K562 (cell line): ENCODE measurements around the gene METRNL. TPM values are rescaled to one million over a fixed set of nuclear protein-coding genes. Genes with fewer than 3 reads are reported as not detected.
A peak's percentile ranks its signal among the peaks of the same experiment; 100 is the strongest.

ENCODE experiments used
- C11orf30 ChIP-seq: fragments of 450-650 bp; IDR thresholded peaks from 2 replicates; pipeline ENCODE4 v1.6.1; 2016; ENCODE audit warnings: low read depth, mild to moderate bottlenecking
- CXXC5 ChIP-seq: fragments of 250-450 bp; sonication (Bioruptor Pico); IDR thresholded peaks from 2 replicates; pipeline ENCODE4 v1.8.0; 2022; ENCODE audit warnings: inconsistent platforms, mild to moderate bottlenecking, moderate library complexity
- ERF ChIP-seq: fragments of 450-650 bp; formaldehyde crosslinking; IDR thresholded peaks from 2 replicates; pipeline ENCODE4 v1.4.0; 2020; ENCODE audit warnings: mild to moderate bottlenecking, mixed read lengths
- FIP1L1 ChIP-seq: fragments of 200-400 bp; formaldehyde crosslinking; IDR thresholded peaks from 2 replicates; pipeline ENCODE4 v1.6.1; 2018; ENCODE audit warnings: mild to moderate bottlenecking, low read depth, low read length; ENCODE audit not compliant: poor library complexity, severe bottlenecking
- TGIF2 ChIP-seq: sonication (generic); formaldehyde crosslinking; IDR thresholded peaks from 2 replicates; pipeline ENCODE4 v1.8.1; 2022; ENCODE audit warnings: mild to moderate bottlenecking, missing genetic modification reagents, moderate library complexity
- ZFP36 ChIP-seq: fragments of 150-350 bp; IDR thresholded peaks from 2 replicates; pipeline ENCODE4 v1.6.1; 2018; ENCODE audit warnings: low read length, low read depth; ENCODE audit not compliant: partially characterized antibody
- ZNF146 ChIP-seq: IDR thresholded peaks from one replicate; pipeline ENCODE4 v1.6.1; 2018; ENCODE audit warnings: missing compliant biosample characterization; ENCODE audit not compliant: unreplicated experiment
- ZNF395 ChIP-seq: fragments of 200-800 bp; sonication (Bioruptor generic); IDR thresholded peaks from 2 replicates; pipeline ENCODE4 v1.6.1; 2017; ENCODE audit warnings: missing genetic modification characterization, missing compliant biosample characterization
- ZNF639 ChIP-seq, 2 experiments: fragments of 200-800 bp in 1 of 2; sonication (Bioruptor generic) in 1 of 2; sonication (generic) in 1 of 2; formaldehyde crosslinking in 1 of 2; IDR thresholded peaks in 1 of 2; conservative IDR thresholded peaks in 1 of 2; 2 replicates each; pipeline versions ENCODE4 v1.5.0 to v1.6.1; 2016 to 2020; ENCODE audit warnings: missing compliant biosample characterization in 1 of 2, missing genetic modification characterization in 1 of 2, missing genetic modification reagents in 1 of 2
- ZNF75A ChIP-seq: fragments of 450-650 bp; formaldehyde crosslinking; IDR thresholded peaks from 2 replicates; pipeline ENCODE4 v1.4.0; 2020; ENCODE audit warnings: mild to moderate bottlenecking
- polyA plus RNA-seq, 8 experiments: library from polyadenylated mRNA; depleted of rRNA in 4 of 8; stranded (reverse) in 5 of 8; unstranded in 3 of 8; fragments of >200 nt; fragmentation: Nextera tagmentation in 2 of 8; fragmentation: Illumina TruSeq in 1 of 8; extraction: Ambion mirVana in 2 of 8; extraction: Trizol in 1 of 8; gene quantifications; 2 replicates each; pipeline versions ENCODE4 v1.2.1 to v1.2.3, GENCODE V29; 2011 to 2014; ENCODE audit warnings: inconsistent platforms in 1 of 8, missing spikeins in 1 of 8
- total RNA-seq, 7 experiments: library from RNA; depleted of rRNA in 6 of 7; stranded (reverse); fragments of >200 nt in 6 of 7; fragmentation: Illumina TruSeq in 2 of 7; extraction: Trizol in 2 of 7; gene quantifications; 2 replicates each; pipeline versions ENCODE4 v1.2.1 to v1.2.3, GENCODE V29; 2011 to 2021; ENCODE audit warnings: low replicate concordance in 1 of 7
- TF ChIP-seq, protein P1 (sequence below), 3 experiments: IDR thresholded peaks in 2 of 3; conservative IDR thresholded peaks in 1 of 3; 2 replicates each; pipeline ENCODE4 v1.5.1; 2011 to 2012; ENCODE audit warnings: low read length in 3 of 3, mild to moderate bottlenecking in 3 of 3, control low read depth in 2 of 3, improper control_type of control experiment in 1 of 3, inconsistent platforms in 1 of 3, low read depth in 1 of 3, mixed read lengths in 1 of 3, moderate library complexity in 1 of 3; ENCODE audit not compliant: insufficient read depth in 2 of 3
- TF ChIP-seq, protein P2 (sequence below): fragments of 450-650 bp; IDR thresholded peaks from 2 replicates; pipeline ENCODE4 v1.7.1; 2018; ENCODE audit warnings: mild to moderate bottlenecking, low read depth; ENCODE audit not compliant: partially characterized antibody
- TF ChIP-seq, protein P3 (sequence below): sonication (generic); formaldehyde crosslinking; IDR thresholded peaks from 2 replicates; pipeline ENCODE4 v1.8.0; 2022; ENCODE audit warnings: mild to moderate bottlenecking, missing genetic modification reagents

METRNL gene
- total and polyA plus RNA-seq, 9 of the 15 experiments (the other 6 are each of a cell fraction or from before 2014, with no cell fraction given), result 0.17 to 31.8 (median 2.9) TPM

- no peak for TF ChIP-seq ZNF639 (CRISPR knock-in tag; conservative IDR thresholded peaks at IDR 0.05 in 1 of 2, IDR thresholded peaks at IDR 0.05 in 1 of 2)
- TF ChIP-seq, protein P1, sequence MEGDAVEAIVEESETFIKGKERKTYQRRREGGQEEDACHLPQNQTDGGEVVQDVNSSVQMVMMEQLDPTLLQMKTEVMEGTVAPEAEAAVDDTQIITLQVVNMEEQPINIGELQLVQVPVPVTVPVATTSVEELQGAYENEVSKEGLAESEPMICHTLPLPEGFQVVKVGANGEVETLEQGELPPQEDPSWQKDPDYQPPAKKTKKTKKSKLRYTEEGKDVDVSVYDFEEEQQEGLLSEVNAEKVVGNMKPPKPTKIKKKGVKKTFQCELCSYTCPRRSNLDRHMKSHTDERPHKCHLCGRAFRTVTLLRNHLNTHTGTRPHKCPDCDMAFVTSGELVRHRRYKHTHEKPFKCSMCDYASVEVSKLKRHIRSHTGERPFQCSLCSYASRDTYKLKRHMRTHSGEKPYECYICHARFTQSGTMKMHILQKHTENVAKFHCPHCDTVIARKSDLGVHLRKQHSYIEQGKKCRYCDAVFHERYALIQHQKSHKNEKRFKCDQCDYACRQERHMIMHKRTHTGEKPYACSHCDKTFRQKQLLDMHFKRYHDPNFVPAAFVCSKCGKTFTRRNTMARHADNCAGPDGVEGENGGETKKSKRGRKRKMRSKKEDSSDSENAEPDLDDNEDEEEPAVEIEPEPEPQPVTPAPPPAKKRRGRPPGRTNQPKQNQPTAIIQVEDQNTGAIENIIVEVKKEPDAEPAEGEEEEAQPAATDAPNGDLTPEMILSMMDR (IDR thresholded peaks at IDR 0.05 in 2 of 3, conservative IDR thresholded peaks at IDR 0.05 in 1 of 3; ENCODE audit: insufficient read depth in 2 of 3, low read depth in 1 of 3, low read length in 3 of 3), result no peak
- TF ChIP-seq C11orf30, result no peak
- TF ChIP-seq, protein P2, sequence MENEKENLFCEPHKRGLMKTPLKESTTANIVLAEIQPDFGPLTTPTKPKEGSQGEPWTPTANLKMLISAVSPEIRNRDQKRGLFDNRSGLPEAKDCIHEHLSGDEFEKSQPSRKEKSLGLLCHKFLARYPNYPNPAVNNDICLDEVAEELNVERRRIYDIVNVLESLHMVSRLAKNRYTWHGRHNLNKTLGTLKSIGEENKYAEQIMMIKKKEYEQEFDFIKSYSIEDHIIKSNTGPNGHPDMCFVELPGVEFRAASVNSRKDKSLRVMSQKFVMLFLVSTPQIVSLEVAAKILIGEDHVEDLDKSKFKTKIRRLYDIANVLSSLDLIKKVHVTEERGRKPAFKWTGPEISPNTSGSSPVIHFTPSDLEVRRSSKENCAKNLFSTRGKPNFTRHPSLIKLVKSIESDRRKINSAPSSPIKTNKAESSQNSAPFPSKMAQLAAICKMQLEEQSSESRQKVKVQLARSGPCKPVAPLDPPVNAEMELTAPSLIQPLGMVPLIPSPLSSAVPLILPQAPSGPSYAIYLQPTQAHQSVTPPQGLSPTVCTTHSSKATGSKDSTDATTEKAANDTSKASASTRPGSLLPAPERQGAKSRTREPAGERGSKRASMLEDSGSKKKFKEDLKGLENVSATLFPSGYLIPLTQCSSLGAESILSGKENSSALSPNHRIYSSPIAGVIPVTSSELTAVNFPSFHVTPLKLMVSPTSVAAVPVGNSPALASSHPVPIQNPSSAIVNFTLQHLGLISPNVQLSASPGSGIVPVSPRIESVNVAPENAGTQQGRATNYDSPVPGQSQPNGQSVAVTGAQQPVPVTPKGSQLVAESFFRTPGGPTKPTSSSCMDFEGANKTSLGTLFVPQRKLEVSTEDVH, result no peak
- no peak for TF ChIP-seq ZNF395
- TF ChIP-seq, protein P3, sequence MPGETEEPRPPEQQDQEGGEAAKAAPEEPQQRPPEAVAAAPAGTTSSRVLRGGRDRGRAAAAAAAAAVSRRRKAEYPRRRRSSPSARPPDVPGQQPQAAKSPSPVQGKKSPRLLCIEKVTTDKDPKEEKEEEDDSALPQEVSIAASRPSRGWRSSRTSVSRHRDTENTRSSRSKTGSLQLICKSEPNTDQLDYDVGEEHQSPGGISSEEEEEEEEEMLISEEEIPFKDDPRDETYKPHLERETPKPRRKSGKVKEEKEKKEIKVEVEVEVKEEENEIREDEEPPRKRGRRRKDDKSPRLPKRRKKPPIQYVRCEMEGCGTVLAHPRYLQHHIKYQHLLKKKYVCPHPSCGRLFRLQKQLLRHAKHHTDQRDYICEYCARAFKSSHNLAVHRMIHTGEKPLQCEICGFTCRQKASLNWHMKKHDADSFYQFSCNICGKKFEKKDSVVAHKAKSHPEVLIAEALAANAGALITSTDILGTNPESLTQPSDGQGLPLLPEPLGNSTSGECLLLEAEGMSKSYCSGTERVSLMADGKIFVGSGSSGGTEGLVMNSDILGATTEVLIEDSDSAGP (CRISPR knock-in tag), result peak; percentile 51; the same call in 1 of the 2 replicates
- TF ChIP-seq CXXC5 (CRISPR knock-in tag), result peak; percentile 59
- peak; percentile 10 for TF ChIP-seq ZFP36
- TF ChIP-seq TGIF2 (CRISPR knock-in tag), result no peak
- TF ChIP-seq FIP1L1, result no peak
- TF ChIP-seq ERF (CRISPR knock-in tag), result no peak
- TF ChIP-seq ZNF146 (CRISPR knock-in tag), result no peak
- no peak for TF ChIP-seq ZNF75A (CRISPR knock-in tag)
These were observed 30.6 kb downstream of the METRNL start (continued) for GRCh38 chr17:83109793-83110645.
